ENCODE results near the gene CREB5.

CREB5 gene

DNA sequence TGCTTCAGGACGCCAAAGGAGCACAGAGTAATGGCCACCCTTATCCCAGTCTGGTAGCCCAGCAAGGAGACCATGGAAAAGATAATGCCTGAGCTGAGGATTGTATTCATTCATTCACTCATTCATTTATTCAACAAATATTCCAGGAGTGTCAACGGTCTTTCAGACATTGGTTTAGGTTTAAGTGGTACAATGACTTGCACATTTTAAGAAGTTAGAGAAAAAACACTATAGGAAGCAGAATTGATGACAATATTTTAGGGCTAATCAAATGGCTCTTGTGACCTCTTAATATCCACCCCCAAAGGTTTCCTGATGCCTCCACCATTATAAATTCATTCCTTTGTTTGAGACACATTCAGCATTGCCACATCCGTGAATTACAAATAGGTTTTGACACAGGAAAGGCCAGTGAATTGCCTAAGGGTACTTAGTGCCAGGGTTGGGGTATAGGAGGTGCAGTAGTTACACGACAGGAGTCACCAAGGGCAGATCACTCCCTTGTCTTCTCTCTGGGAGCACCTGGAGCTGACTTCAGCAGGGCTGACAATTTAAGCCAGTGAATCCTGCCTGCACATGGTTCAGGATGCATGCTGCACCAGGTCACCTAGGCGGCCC lies 269.5 kb downstream of the CREB5 start:
- DNase-seq (ENCODE audit: low read depth, low spot score), result no peak

GRCh38 chr7:28682801-28683200 lies 270.5 kb downstream of the CREB5 start:
- DNase-seq (ENCODE audit: low read depth, low spot score), result no peak

DNA sequence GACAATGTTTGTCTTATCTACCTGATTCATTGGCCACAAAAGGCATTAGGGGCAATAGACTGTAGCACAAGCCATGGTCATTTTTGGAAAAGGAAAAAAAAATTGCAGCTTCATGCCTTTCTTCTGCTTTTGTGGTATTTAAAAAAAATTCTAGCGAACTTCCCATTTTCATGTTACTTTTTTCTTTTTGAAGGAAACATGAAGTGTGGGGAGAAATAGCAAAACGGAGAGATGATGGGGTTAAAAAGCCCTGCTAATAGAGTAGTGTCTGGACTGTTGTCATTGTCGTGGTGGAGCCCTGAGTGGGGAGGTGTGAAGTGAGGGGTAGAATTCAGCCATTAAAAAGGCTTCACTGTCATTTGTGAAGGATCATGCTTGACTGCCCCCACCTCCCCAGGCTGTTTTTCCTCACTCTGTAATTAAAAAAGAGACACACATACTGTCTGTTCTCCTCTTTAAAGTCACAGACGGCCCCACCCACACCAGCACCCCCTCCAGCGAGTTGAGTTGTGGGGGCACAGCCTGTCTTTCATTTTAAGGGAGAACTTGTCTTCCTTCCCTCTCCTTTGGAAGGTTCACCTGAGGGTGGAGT lies 272.4 kb downstream of the CREB5 start:
- DNase-seq (ENCODE audit: low read depth, low spot score), result no peak

- no peak for DNase-seq (ENCODE audit: low read depth, low spot score)
These were observed 272.9 kb downstream of the CREB5 start for GRCh38 chr7:28685242-28685643.

DNA sequence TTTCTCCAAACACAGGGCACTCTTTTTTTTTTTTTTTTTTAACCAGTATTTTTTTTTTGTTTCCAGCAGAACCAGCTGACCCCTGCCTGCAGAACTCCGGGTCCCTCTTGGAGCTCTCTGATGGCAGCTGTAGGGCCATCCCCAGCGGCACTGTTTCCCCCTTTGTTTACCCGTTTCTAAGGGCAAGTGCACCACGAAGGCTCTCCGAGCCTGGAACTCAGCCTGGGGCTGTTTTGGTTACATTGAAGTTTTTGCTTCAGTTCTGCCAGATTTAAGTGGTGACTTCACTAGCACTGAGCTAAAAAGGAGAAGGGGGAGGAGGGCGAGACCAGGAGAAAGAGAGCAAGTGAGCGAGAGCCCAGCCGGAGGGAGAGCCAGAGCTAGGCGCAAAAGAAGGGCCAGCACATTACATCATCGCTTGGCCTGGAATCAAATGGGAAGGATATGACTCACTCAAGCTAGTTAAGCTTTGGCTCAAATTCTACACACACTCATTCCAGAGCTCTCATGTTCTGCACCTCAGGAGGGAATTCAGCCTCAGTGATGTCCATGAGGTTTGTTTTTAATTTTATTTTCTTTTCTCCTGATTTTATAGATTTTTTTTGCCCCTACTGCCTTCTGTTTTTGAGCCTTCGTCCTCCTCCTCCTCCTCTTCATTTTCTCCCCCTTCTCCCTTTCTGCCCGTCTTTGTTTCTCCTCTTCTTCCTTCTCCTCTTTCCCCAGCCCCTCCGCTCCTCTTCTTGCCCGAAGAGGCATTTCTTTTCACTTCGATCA lies 273.5 kb downstream of the CREB5 start:
- DNase-seq (ENCODE audit: low read depth, low spot score), result peak; percentile 94

- peak; percentile 21 for DNase-seq (ENCODE audit: low read depth, low spot score)
These were observed 274.1 kb downstream of the CREB5 start for GRCh38 chr7:28686418-28686800.

GRCh38 chr7:28687537-28687936 lies 275.2 kb downstream of the CREB5 start:
- DNase-seq (ENCODE audit: low read depth, low spot score), result no peak

GRCh38 chr7:28688174-28688573 lies 275.9 kb downstream of the CREB5 start:
- no peak for DNase-seq (ENCODE audit: low read depth, low spot score)

- no peak for DNase-seq (ENCODE audit: low read depth, low spot score)
These were observed 276.3 kb downstream of the CREB5 start for GRCh38 chr7:28688651-28689050.

DNA sequence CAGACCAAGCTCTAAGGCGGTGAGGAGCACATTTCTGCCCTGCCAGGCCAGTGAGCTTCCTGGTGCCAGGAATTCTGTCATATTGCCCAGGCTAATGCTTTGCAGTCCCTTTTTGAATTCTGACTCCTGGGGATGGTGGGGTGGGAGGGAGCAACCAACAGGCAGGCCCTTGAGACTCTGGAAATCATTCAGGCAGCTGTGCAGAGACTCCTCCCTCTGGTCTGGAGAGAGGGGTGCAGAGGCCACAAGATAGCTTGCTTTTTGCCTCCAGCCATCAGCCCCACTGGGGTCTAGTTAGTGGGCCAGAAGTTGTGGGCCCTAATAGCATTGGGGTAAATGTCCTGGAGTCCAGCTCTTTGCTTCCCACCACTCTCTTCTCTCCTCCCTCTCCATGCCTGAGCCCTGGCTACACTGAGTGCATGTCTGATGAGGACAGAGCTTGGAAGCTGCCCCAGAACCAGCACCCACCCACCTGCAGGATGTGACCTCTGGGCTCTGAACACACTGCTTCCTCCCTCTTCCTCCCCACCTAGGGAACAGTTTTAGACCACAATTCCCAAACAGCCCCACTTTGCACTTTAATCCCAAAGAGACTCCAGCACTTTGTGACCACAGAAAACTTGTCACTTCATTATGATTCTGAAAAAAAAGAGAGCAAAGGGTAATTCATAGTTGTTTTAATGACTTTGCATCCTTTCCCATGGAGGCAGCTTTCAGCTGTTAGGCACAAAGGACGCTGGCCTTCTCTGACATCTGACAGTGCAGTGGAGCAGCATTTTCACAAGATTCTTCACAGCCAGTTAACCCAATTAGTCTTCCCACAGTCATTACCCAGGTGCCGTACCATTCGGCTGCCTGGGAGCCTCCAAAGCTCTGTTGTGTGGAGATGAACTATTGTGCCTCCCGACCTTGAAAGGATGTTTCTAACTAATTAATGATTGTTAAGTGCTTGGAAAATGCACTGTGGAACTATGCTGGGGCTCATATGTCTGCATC lies 283.3 kb downstream of the CREB5 start:
- DNase-seq (ENCODE audit: low read depth, low spot score), result no peak

GRCh38 chr7:28697913-28698563 lies 285.7 kb downstream of the CREB5 start:
- no peak for DNase-seq (ENCODE audit: low read depth, low spot score)

DNA sequence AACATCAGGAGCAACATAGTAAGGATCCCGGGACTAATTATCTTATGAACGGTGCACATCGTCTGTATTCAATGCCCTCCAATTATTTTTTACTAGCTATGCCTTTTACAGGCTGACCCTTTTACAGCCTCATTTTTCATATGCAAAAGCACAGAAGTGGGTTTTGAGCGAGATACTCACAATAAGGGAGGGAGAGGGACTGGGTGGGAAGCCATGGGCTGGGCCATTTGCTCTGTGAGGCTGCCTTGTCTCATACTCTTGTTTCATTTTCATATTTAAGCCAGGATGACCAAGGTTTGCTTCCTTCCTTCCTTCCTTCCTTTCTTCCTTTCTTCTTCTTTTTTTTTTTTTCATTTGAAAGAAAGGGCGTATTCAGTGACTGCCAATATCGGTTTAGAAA lies 286.5 kb downstream of the CREB5 start:
- no peak for DNase-seq (ENCODE audit: low read depth, low spot score)

DNA sequence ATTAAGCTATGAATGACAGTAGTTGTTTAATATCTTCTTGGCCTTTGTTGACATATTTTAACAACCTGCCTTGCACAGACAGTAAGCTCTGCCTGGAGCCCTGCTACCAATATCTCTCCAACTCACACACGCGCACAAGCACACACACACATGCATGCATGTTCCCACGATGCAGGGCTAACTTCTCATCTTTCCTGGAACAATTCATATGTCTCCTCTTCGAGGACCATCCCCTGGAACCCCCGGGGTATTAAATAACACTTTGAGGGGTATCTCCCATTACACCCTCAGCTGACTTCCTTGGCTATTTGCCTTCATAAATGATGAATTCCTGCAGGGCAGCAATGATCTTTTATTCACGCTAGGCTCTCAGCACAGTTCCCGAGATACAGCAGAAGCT lies 287.8 kb downstream of the CREB5 start:
- no peak for DNase-seq (ENCODE audit: low read depth, low spot score)

- DNase-seq (ENCODE audit: low read depth, low spot score), result no peak
These were observed 288.5 kb downstream of the CREB5 start for GRCh38 chr7:28700790-28701203.

GRCh38 chr7:28701731-28702130 lies 289.4 kb downstream of the CREB5 start:
- DNase-seq (ENCODE audit: low read depth, low spot score), result no peak

GRCh38 chr7:28702171-28702570 lies 289.9 kb downstream of the CREB5 start:
- DNase-seq (ENCODE audit: low read depth, low spot score), result no peak

- DNase-seq (ENCODE audit: low read depth, low spot score), result no peak
These were observed 290.9 kb downstream of the CREB5 start for GRCh38 chr7:28703037-28703765.

DNA sequence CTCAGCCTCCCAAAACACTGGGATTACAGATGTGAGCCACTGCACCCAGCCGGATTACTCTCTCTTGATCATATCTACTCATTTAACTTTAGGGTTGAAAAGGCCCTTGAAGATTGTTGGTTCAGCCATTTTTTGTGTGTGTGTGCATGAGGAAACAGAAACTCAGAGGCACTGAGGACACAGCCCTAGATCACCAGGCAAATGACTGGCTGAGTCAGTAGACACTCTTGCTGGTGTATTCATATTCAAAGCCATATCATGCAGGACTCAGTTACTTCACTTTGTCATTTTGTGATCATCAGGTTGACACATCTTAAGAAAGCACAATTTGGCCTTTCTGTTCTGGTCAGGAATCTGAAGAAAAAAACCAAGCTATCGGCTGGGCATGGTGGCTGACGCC lies 292.4 kb downstream of the CREB5 start:
- no peak for DNase-seq (ENCODE audit: low read depth, low spot score)

DNA sequence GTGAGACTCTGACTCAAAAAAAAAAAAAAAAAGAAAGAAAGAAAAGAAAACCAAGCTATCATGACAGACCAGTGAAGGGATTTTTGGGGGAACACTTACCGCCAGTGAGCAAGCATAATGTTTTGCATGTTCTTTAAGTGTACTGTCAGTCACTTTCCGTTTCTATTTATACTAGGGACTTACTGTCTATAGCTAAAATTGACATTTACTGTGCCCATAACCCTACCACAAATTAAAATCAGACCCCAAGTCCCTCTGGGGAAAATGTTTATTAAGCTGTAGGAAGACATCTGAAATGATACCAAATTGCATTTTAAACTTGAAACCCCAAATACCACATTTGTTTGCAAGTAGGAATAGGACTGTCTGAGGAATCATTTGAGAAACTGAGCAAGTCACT lies 293.0 kb downstream of the CREB5 start:
- no peak for DNase-seq (ENCODE audit: low read depth, low spot score)

- no peak for DNase-seq (ENCODE audit: low read depth, low spot score)
These were observed 294.3 kb downstream of the CREB5 start for GRCh38 chr7:28706584-28706983.

DNA sequence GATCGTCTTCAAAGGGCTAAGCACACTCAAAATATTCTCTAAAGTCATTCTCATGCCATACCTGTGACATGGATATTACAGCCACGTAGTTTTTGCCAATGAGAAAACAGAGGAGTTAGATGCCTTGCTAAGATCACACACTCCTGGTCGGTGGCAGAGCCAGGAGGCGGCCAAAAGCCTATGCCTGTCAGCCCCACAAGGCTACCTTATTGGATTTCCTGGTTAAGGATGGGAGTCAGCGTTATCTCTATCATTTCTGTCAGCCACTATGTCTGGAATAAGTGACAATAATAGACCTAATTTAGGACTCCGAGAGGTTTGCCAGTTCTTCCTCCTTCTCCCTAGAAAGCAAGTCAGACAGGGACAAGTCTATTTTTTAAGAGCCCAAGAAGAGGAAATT lies 295.0 kb downstream of the CREB5 start:
- no peak for DNase-seq (ENCODE audit: low read depth, low spot score)

All from brain pericyte (primary cell).